ENCODE data around the gene DNAH8. TPM values are rescaled to one million over a fixed set of nuclear protein-coding genes. Genes with fewer than 3 reads are reported as not detected.

Gene DNAH8
- total RNA-seq, 1 experiment from 2014 or later, result 0.05 TPM

DNA sequence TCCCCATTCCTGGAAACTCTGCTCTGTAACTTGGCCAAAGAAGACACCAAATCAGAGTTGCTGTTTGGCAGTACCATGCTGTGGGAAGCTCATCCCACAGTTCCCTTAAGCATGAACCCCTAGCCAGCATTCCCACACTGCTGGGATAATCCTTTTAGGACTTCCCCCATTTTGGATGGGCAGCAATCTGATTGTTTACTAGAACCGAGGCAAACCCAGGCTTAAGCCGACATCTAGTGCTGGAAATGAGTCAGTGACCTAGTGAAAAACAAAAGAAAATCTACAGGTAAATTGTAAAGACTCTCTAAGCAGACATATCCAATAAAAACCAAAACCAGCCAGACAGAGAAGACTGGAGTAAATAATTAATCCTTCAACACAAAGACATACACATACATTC lies 5.2 kb downstream of the DNAH8 start:
- H3K27ac Mint-ChIP-seq (ENCODE audit: unreplicated experiment), result no peak overlapping the region
- no peaks in the 10 kb centered on the region for H3K9me3 Mint-ChIP-seq (ENCODE audit: low read depth, unreplicated experiment)
- no TSS peak for BruUV-seq (replicated peaks)
- H3K4me3 Mint-ChIP-seq (ENCODE audit: low read depth, unreplicated experiment), result no peak overlapping the region
- peaks cover 14% of the 10 kb centered on the region for H3K27me3 Mint-ChIP-seq (ENCODE audit: unreplicated experiment)
- peaks cover 12% of the 10 kb centered on the region for H3K4me1 Mint-ChIP-seq (ENCODE audit: low read depth, unreplicated experiment)
- TF ChIP-seq, protein P1, sequence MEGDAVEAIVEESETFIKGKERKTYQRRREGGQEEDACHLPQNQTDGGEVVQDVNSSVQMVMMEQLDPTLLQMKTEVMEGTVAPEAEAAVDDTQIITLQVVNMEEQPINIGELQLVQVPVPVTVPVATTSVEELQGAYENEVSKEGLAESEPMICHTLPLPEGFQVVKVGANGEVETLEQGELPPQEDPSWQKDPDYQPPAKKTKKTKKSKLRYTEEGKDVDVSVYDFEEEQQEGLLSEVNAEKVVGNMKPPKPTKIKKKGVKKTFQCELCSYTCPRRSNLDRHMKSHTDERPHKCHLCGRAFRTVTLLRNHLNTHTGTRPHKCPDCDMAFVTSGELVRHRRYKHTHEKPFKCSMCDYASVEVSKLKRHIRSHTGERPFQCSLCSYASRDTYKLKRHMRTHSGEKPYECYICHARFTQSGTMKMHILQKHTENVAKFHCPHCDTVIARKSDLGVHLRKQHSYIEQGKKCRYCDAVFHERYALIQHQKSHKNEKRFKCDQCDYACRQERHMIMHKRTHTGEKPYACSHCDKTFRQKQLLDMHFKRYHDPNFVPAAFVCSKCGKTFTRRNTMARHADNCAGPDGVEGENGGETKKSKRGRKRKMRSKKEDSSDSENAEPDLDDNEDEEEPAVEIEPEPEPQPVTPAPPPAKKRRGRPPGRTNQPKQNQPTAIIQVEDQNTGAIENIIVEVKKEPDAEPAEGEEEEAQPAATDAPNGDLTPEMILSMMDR (IDR thresholded peaks at IDR 0.05; ENCODE audit: unreplicated experiment), result no peak
- CTCF ChIA-PET, result no interaction called here
- peak; percentile 25 for DNase-seq
- H3K36me3 Mint-ChIP-seq (ENCODE audit: insufficient read depth, unreplicated experiment), result no peaks in the 10 kb centered on the region
- intact Hi-C loops (cut with micrococcal nuclease; ENCODE audit: unreplicated experiment), result no loop called here

DNA sequence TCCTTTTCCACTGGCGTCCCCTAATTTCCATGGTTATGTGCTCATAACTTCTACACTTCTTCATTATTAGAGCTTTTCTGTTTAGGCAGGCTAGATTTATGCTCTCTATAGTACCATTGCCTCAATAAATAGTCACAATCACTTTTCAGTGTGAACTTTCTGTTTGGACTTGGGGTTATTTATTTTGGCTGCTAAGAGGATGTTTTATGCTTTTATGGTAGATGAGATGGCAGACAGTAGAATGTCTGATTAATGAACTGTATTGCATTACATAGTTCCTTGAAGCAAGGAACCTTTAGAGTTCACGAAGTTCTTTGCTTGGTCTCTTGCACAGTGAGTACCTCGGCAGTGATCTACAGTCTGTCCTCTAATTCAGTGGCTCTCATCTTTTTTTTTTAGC lies 6.9 kb downstream of the DNAH8 start:
- TF ChIP-seq, protein P1 (IDR thresholded peaks at IDR 0.05; ENCODE audit: unreplicated experiment), result no peak

DNA sequence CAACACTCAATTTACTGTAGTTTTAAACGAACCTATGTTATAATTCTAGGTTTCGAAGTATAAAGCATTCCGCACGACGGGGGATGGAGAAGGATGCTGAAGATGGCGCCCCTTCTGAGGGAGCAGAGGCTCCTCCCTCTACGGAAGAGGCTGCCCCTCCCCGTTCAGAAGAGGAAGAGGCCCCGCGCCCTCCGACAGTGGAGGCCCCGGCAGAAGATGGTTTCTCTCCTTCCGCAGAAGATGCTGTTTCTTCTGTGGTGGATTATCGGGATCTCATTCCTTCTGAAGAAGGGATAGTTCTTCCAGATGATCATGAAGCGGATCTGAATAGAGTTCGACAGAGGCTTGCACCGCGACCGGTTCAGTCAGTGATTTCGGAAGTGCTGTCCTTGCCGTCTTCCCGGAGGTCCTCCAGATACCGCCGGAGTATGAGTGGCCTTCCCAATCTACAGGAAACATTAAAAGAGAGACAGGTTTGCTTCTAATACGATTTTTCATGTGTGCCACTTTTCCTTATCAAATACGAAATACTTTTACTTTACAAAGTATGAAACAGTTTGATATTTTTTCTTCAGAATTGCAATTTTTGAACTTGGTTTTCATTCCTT lies 7.7 kb downstream of the DNAH8 start:
- peaks cover 12% of the 10 kb centered on the region for H3K4me1 Mint-ChIP-seq (ENCODE audit: low read depth, unreplicated experiment)
- no peaks in the 10 kb centered on the region for H3K27me3 Mint-ChIP-seq (ENCODE audit: unreplicated experiment)
- no peak overlapping the region for H3K27ac Mint-ChIP-seq (ENCODE audit: unreplicated experiment)
- BruUV-seq (replicated peaks), result no TSS peak
- TF ChIP-seq, protein P1 (IDR thresholded peaks at IDR 0.05; ENCODE audit: unreplicated experiment), result no peak
- H3K4me3 Mint-ChIP-seq (ENCODE audit: low read depth, unreplicated experiment), result no peak overlapping the region
- CTCF ChIA-PET, result no interaction called here
- intact Hi-C loops (cut with micrococcal nuclease; ENCODE audit: unreplicated experiment), result no loop called here
- no peaks in the 10 kb centered on the region for H3K9me3 Mint-ChIP-seq (ENCODE audit: low read depth, unreplicated experiment)
- H3K36me3 Mint-ChIP-seq (ENCODE audit: insufficient read depth, unreplicated experiment), result no peaks in the 10 kb centered on the region
- no peak for DNase-seq

More for the DNA sequence above, 6.9 kb downstream of the DNAH8 start:
- H3K27ac Mint-ChIP-seq (ENCODE audit: unreplicated experiment), result no peak overlapping the region
- H3K27me3 Mint-ChIP-seq (ENCODE audit: unreplicated experiment), result no peaks in the 10 kb centered on the region
- H3K4me1 Mint-ChIP-seq (ENCODE audit: low read depth, unreplicated experiment), result peaks cover 12% of the 10 kb centered on the region
- no peaks in the 10 kb centered on the region for H3K9me3 Mint-ChIP-seq (ENCODE audit: low read depth, unreplicated experiment)
- DNase-seq, result no peak
- H3K4me3 Mint-ChIP-seq (ENCODE audit: low read depth, unreplicated experiment), result no peak overlapping the region
- intact Hi-C loops (cut with micrococcal nuclease; ENCODE audit: unreplicated experiment), result no loop called here
- no peaks in the 10 kb centered on the region for H3K36me3 Mint-ChIP-seq (ENCODE audit: insufficient read depth, unreplicated experiment)
- CTCF ChIA-PET, result no interaction called here
- no TSS peak for BruUV-seq (replicated peaks)

DNA sequence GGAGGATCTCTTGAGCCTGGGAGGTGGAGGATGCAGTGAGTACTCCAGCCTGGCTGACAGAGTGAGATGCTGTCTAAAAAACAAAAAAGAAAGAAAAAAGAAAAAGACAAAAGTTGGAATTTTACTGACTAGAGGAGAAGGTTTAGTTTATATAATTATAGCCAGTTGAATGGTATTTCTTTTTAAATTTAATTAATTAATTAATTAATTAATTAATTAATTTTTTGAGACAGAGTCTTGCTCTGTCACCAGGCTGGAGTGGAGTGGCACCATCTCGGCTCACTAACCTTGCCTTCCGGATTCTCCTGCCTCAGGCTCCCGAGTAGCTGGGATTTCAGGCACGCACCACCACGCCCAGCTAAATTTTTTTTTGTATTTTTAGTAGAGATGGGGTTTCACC lies 8.7 kb downstream of the DNAH8 start:
- no peak overlapping the region for H3K27ac Mint-ChIP-seq (ENCODE audit: unreplicated experiment)
- intact Hi-C loops (cut with micrococcal nuclease; ENCODE audit: unreplicated experiment), result no loop called here
- peaks cover 12% of the 10 kb centered on the region for H3K4me1 Mint-ChIP-seq (ENCODE audit: low read depth, unreplicated experiment)
- CTCF ChIA-PET, result no interaction called here
- H3K27me3 Mint-ChIP-seq (ENCODE audit: unreplicated experiment), result no peaks in the 10 kb centered on the region
- no peak overlapping the region for H3K4me3 Mint-ChIP-seq (ENCODE audit: low read depth, unreplicated experiment)
- H3K36me3 Mint-ChIP-seq (ENCODE audit: insufficient read depth, unreplicated experiment), result no peaks in the 10 kb centered on the region
- TF ChIP-seq, protein P1 (IDR thresholded peaks at IDR 0.05; ENCODE audit: unreplicated experiment), result no peak
- BruUV-seq (replicated peaks), result no TSS peak
- H3K9me3 Mint-ChIP-seq (ENCODE audit: low read depth, unreplicated experiment), result no peaks in the 10 kb centered on the region
- DNase-seq, result no peak
